GM12878 (cell line): ENCODE results near the gene TECTB. TPM values are rescaled to one million over a fixed set of nuclear protein-coding genes. Genes with fewer than 3 reads are reported as not detected.

ENCODE experiments used
- ATAC-seq: fragments of 200-7000 bp; cut with Tn5 transposase; 3 replicates; pipeline ENCODE4 v1.9.1; 2020; ENCODE audit warnings: mild to moderate bottlenecking, moderate library complexity
- BruUV-seq: library from RNA; stranded (reverse); fragments of 400-500 nt; replicated peaks from 2 replicates; lab custom pipeline; 2021; lab: Mats Ljungman, UMichigan
- CTCF ChIA-PET: fragments of 300-600 bp; sonication (Branson Sonifier 250); formaldehyde crosslinking; extraction: SDS; loops from one replicate; lab custom pipeline; 2021; ENCODE audit warnings: inconsistent platforms; lab: Yijun Ruan, JAX
- POLR2A ChIA-PET: fragments of 350-600 bp; formaldehyde crosslinking; extraction: SDS; loops from one replicate; lab custom pipeline; 2021; ENCODE audit warnings: inconsistent platforms; lab: Charles Lee
- RAD21 ChIA-PET: fragments of 300-600 bp; sonication (Branson Sonifier 250); formaldehyde crosslinking; loops from one replicate; lab custom pipeline; 2023; ENCODE audit warnings: antibody characterized with exemption; ENCODE audit not compliant: unreplicated experiment; lab: Charles Lee
- SMC1A ChIA-PET: fragments of 300-600 bp; sonication (Branson Sonifier 250); formaldehyde crosslinking; loops from one replicate; lab custom pipeline; 2023; ENCODE audit not compliant: unreplicated experiment, uncharacterized antibody; lab: Charles Lee
- DNase-seq: peaks from one replicate; pipeline ENCODE4 v3.0.0-alpha.2; 2011; ENCODE audit warnings: low read depth, low spot score
- FAIRE-seq: peaks from 3 replicates; lab custom pipeline; 2011; peaks lifted over from hg19 to GRCh38; lab: Jason Lieb, UNC
- H2AFZ ChIP-seq: 2 replicates; pipeline ENCODE4 v1.6.0; 2011; ENCODE audit warnings: low read depth, low read length, control low read depth; ENCODE audit not compliant: control insufficient read depth
- H3K27ac ChIP-seq: 2 replicates; pipeline ENCODE4 v1.5.1; 2011; ENCODE audit warnings: control low read depth; ENCODE audit not compliant: control insufficient read depth, insufficient read depth
- H3K27me3 ChIP-seq, 2 experiments: replicated peaks in 1 of 2; 2 replicates each; pipeline versions ENCODE4 v1.6.0 to v1.6.1; 2011; ENCODE audit warnings: low read length in 1 of 2; ENCODE audit not compliant: control insufficient read depth in 2 of 2, insufficient read depth in 2 of 2
- H3K36me3 ChIP-seq, 2 experiments: 2 replicates each; pipeline ENCODE4 v1.5.1; 2011; ENCODE audit warnings: low read length in 1 of 2; ENCODE audit not compliant: control insufficient read depth in 2 of 2, insufficient read depth in 2 of 2
- H3K4me1 ChIP-seq: 2 replicates; pipeline ENCODE4 v1.6.1; 2011; ENCODE audit warnings: mild to moderate bottlenecking, low read length, moderate library complexity, mixed read lengths; ENCODE audit not compliant: control insufficient read depth, insufficient read depth
- H3K4me2 ChIP-seq: 2 replicates; pipeline ENCODE4 v1.6.0; 2011; ENCODE audit warnings: control low read depth; ENCODE audit not compliant: control insufficient read depth, insufficient read depth
- H3K4me3 ChIP-seq: fragments of 200-600 bp; sonication (generic); 2 replicates; pipeline ENCODE4 v1.5.1; 2016
- H3K79me2 ChIP-seq: 2 replicates; pipeline ENCODE4 v1.6.0; 2011; ENCODE audit warnings: low read length; ENCODE audit not compliant: control insufficient read depth, insufficient read depth
- H3K9ac ChIP-seq: 2 replicates; pipeline ENCODE4 v1.8.0; 2011; ENCODE audit warnings: low read length, control low read depth, mixed read lengths; ENCODE audit not compliant: control insufficient read depth, insufficient read depth
- H3K9me3 ChIP-seq: replicated peaks from 3 replicates; pipeline ENCODE4 v1.5.1; 2011; ENCODE audit warnings: mild to moderate bottlenecking, low read length; ENCODE audit not compliant: control insufficient read depth, insufficient read depth
- H4K20me1 ChIP-seq: 2 replicates; pipeline ENCODE4 v1.6.0; 2011; ENCODE audit not compliant: control insufficient read depth, insufficient read depth
- BCL11A ChIP-seq: IDR thresholded peaks from 2 replicates; pipeline ENCODE4 v1.6.1; 2011; ENCODE audit warnings: low read depth, low read length
- CBFB ChIP-seq: IDR thresholded peaks from 2 replicates; pipeline ENCODE4 v1.6.1; 2016; ENCODE audit warnings: antibody characterized with exemption, low read depth
- CBX5 ChIP-seq: sonication (generic); IDR thresholded peaks from 2 replicates; pipeline ENCODE4 v1.6.1; 2016; ENCODE audit warnings: low read depth, moderate library complexity, mild to moderate bottlenecking, inconsistent platforms
- IKZF1 ChIP-seq: fragments of 450-650 bp; conservative IDR thresholded peaks from 2 replicates; pipeline ENCODE4 v1.6.1; 2017; ENCODE audit warnings: antibody characterized with exemption, mild to moderate bottlenecking
- JUND ChIP-seq: IDR thresholded peaks from 2 replicates; pipeline ENCODE4 v1.6.1; 2012; ENCODE audit warnings: low read depth, mild to moderate bottlenecking, low read length, improper control_type of control experiment, moderate library complexity
- MEF2B ChIP-seq: fragments of 450-650 bp; IDR thresholded peaks from 2 replicates; pipeline ENCODE4 v1.6.1; 2018; ENCODE audit warnings: mild to moderate bottlenecking, moderate library complexity; ENCODE audit not compliant: partially characterized antibody, poor library complexity, severe bottlenecking
- MTA2 ChIP-seq: fragments of 450-650 bp; IDR thresholded peaks from 2 replicates; pipeline ENCODE4 v1.6.1; 2016; ENCODE audit warnings: low read depth, mild to moderate bottlenecking, moderate library complexity
- NFYB ChIP-seq: IDR thresholded peaks from 2 replicates; pipeline ENCODE4 v1.6.1; 2011; ENCODE audit warnings: low read depth, mild to moderate bottlenecking, low read length, improper control_type of control experiment, moderate library complexity; ENCODE audit not compliant: insufficient read depth
- POLR2AphosphoS2 ChIP-seq: IDR thresholded peaks from 2 replicates; pipeline ENCODE4 v1.6.1; 2011; ENCODE audit warnings: low read depth, mild to moderate bottlenecking, low read length, improper control_type of control experiment, moderate library complexity
- POLR2AphosphoS5 ChIP-seq: IDR thresholded peaks from 2 replicates; pipeline ENCODE4 v1.6.1; 2011; ENCODE audit warnings: mild to moderate bottlenecking, low read length, inconsistent platforms
- RCOR1 ChIP-seq: conservative IDR thresholded peaks from 2 replicates; pipeline ENCODE4 v1.6.1; 2012; ENCODE audit warnings: low read depth, low read length, improper control_type of control experiment
- SPI1 ChIP-seq: IDR thresholded peaks from 2 replicates; pipeline ENCODE4 v1.6.1; 2011; ENCODE audit warnings: low read depth, mild to moderate bottlenecking, low read length, moderate library complexity, borderline replicate concordance; ENCODE audit not compliant: insufficient read depth
- SREBF2 ChIP-seq: IDR thresholded peaks from 2 replicates; pipeline ENCODE4 v1.6.1; 2012; ENCODE audit warnings: mild to moderate bottlenecking, low read length
- SUPT20H ChIP-seq: IDR thresholded peaks from 2 replicates; pipeline ENCODE4 v1.6.1; 2011; ENCODE audit warnings: low read depth, mild to moderate bottlenecking, low read length, moderate library complexity, borderline replicate concordance; ENCODE audit not compliant: control insufficient read depth
- TCF12 ChIP-seq: IDR thresholded peaks from 2 replicates; pipeline ENCODE4 v1.6.1; 2011; ENCODE audit warnings: low read depth, mild to moderate bottlenecking, low read length
- TCF3 ChIP-seq: IDR thresholded peaks from 2 replicates; pipeline ENCODE4 v1.6.1; 2012; ENCODE audit warnings: low read depth, mild to moderate bottlenecking, low read length, borderline replicate concordance; ENCODE audit not compliant: insufficient read depth
- YBX1 ChIP-seq: fragments of 450-650 bp; IDR thresholded peaks from 2 replicates; pipeline ENCODE4 v1.6.1; 2016; ENCODE audit warnings: antibody characterized with exemption
- ZNF217 ChIP-seq: fragments of 450-650 bp; IDR thresholded peaks from 2 replicates; pipeline ENCODE4 v1.6.1; 2017; ENCODE audit warnings: antibody characterized with exemption, mild to moderate bottlenecking
- WGBS: methylation state at CpG from one replicate; pipeline ENCODE4 v1.1.6; 2016; ENCODE audit warnings: low lambda C conversion rate; ENCODE audit not compliant: insufficient replicate concordance, insufficient coverage; ENCODE audit errors: missing lambda C conversion rate; 5-methylcytosine and 5-hydroxymethylcytosine counted together
- in situ Hi-C: fragments of 300-500 bp; cut with MboI; formaldehyde crosslinking; loops from 9 replicates; pipeline ENCODE4 v1.14.3; 2018; ENCODE audit warnings: mixed read lengths
- intact Hi-C: fragments of 100-400 bp; cut with micrococcal nuclease; formaldehyde crosslinking; loops from one replicate; pipeline ENCODE4 v1.14.2; 2022; ENCODE audit not compliant: unreplicated experiment
- polyA plus RNA-seq, 11 experiments: library from polyadenylated mRNA; depleted of rRNA in 4 of 11; unstranded in 6 of 11; stranded (reverse) in 5 of 11; fragments of >200 nt; fragmentation: Nextera tagmentation in 4 of 11; fragmentation: Illumina TruSeq in 1 of 11; extraction: Ambion mirVana in 4 of 11; extraction: Trizol in 1 of 11; gene quantifications; 1 replicate in 1 of 11; 2 replicates in 10 of 11; pipeline versions ENCODE4 v1.2.1 to v1.2.3, GENCODE V29; 2011 to 2016; ENCODE audit warnings: inconsistent platforms in 2 of 11, missing spikeins in 2 of 11, low read depth in 1 of 11
- total RNA-seq, 4 experiments: library from RNA; depleted of rRNA in 3 of 4; stranded (reverse); fragments of >200 nt in 3 of 4; fragmentation: Illumina TruSeq in 1 of 4; extraction: Trizol in 1 of 4; gene quantifications; 2 replicates each; pipeline versions ENCODE4 v1.2.1 to v1.2.3, GENCODE V29; 2013 to 2021
- TF ChIP-seq, protein P1 (sequence below): IDR thresholded peaks from 2 replicates; pipeline ENCODE4 v1.6.1; 2012; ENCODE audit warnings: improper control_type of control experiment, low read depth, low read length; ENCODE audit not compliant: insufficient replicate concordance

Gene TECTB
- total and polyA plus RNA-seq, 10 of the 15 experiments (the other 5 are each of a cell fraction or from before 2014, with no cell fraction given), result not detected

DNA sequence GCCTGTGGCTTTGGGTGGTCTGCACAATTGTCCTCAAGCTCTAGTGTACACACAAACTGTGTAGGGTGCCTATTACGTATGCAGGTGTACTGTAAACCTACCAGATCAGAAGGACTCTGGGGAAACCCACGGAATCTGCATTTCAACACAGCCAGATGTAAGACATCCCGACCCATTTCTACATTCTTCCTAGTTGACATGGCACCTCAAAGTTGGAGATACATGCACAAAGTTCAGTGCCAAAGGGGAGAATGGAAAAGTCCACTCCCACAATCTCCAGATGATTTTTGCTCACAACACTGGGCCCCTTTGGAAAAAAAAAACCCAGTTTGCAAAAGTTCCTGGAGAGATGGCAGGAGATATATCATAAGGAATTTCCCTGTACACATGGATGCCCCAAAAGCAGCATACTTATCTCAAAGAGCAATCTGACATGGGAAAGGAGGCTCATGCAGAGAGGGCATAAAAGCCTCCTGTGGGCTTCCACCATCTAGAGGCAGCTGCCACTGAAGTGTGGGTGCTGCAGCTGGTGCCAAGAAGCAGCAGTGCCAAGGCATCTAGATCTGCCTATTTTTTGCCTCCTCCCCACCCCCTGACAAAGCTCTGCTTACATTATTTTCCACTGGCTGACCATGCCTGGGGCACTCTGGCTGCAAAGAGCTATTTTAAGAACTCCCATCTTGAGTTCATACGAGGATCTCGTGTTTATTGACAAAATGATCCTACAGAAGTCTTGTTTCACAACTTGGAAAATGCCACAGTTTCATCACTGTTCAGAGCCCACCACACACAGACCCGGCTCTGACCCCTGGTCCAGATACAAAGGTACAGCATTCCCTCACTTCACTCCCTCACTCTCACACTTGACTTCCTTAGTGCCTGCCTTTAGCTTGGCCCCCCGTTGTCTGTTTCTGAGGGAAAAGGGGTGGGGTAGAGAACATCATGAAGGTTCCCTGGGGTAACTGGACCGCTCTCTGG lies 12.9 kb downstream of the TECTB start:
- ChIA-PET CTCF (no interaction called here), POLR2A (no interaction called here), SMC1A (no interaction called here), RAD21 (no interaction called here)
- Histone ChIP-seq H3K4me3 (no peak overlapping the region), H4K20me1 (no peaks in the 10 kb centered on the region), H3K27ac (no peak overlapping the region), H3K9me3 (no peaks in the 10 kb centered on the region), H3K4me1 (no peaks in the 10 kb centered on the region), H3K9ac (no peak overlapping the region), H3K4me2 (no peak overlapping the region), H2AFZ (no peak overlapping the region), H3K36me3 (no peaks in the 10 kb centered on the region), H3K27me3 (no peaks in the 10 kb centered on the region), H3K79me2 (no peaks in the 10 kb centered on the region)
- 4% methylated on average over 8 of the region's 8 CpGs for WGBS
- no peak for ATAC-seq
- intact Hi-C loops (no loop called here), in situ Hi-C loops (no loop called here)
- no peak for DNase-seq
- BruUV-seq, result no TSS peak
- FAIRE-seq, result no peak
- TF ChIP-seq CBX5 (no peak), ZNF217 (no peak), POLR2AphosphoS2 (no peak), SREBF2 (no peak), SPI1 (no peak), MTA2 (no peak), NFYB (no peak), YBX1 (no peak), JUND (no peak), SUPT20H (no peak), MEF2B (no peak), CBFB (no peak), BCL11A (no peak), IKZF1 (no peak), TCF12 (no peak), TCF3 (no peak), POLR2AphosphoS5 (no peak), RCOR1 (no peak)
- TF ChIP-seq, protein P1, sequence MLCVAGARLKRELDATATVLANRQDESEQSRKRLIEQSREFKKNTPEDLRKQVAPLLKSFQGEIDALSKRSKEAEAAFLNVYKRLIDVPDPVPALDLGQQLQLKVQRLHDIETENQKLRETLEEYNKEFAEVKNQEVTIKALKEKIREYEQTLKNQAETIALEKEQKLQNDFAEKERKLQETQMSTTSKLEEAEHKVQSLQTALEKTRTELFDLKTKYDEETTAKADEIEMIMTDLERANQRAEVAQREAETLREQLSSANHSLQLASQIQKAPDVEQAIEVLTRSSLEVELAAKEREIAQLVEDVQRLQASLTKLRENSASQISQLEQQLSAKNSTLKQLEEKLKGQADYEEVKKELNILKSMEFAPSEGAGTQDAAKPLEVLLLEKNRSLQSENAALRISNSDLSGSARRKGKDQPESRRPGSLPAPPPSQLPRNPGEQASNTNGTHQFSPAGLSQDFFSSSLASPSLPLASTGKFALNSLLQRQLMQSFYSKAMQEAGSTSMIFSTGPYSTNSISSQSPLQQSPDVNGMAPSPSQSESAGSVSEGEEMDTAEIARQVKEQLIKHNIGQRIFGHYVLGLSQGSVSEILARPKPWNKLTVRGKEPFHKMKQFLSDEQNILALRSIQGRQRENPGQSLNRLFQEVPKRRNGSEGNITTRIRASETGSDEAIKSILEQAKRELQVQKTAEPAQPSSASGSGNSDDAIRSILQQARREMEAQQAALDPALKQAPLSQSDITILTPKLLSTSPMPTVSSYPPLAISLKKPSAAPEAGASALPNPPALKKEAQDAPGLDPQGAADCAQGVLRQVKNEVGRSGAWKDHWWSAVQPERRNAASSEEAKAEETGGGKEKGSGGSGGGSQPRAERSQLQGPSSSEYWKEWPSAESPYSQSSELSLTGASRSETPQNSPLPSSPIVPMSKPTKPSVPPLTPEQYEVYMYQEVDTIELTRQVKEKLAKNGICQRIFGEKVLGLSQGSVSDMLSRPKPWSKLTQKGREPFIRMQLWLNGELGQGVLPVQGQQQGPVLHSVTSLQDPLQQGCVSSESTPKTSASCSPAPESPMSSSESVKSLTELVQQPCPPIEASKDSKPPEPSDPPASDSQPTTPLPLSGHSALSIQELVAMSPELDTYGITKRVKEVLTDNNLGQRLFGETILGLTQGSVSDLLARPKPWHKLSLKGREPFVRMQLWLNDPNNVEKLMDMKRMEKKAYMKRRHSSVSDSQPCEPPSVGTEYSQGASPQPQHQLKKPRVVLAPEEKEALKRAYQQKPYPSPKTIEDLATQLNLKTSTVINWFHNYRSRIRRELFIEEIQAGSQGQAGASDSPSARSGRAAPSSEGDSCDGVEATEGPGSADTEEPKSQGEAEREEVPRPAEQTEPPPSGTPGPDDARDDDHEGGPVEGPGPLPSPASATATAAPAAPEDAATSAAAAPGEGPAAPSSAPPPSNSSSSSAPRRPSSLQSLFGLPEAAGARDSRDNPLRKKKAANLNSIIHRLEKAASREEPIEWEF, result no peak
